ENCODE results near the gene PIP5K1B.

GRCh38 chr9:69009708-69010107 lies 304.7 kb downstream of the PIP5K1B start:
- TF ChIP-seq SMAD4 (CRISPR knock-in tag; IDR thresholded peaks at IDR 0.05): no peak
- no peak for TF ChIP-seq NR1H2 (CRISPR knock-in tag; IDR thresholded peaks at IDR 0.05)
- TF ChIP-seq NFYB (CRISPR knock-in tag; conservative IDR thresholded peaks at IDR 0.05; ENCODE audit: low read depth): no peak

All from WTC11 (cell line).